Right lobe of liver (tissue), 4 donors: Measurements from ENCODE around the gene HHLA2.

Experiments used
- POLR2A ChIP-seq: fragments of 450-650 bp; IDR thresholded peaks from one replicate; pipeline ENCODE4 v1.6.1; 2017; ENCODE audit warnings: antibody characterized with exemption, mild to moderate bottlenecking
- TF ChIP-seq, protein P1 (sequence below), 4 donors: fragments of 200-600 bp in 3 of 4; fragments of 450-650 bp in 1 of 4; IDR thresholded peaks; one replicate each; pipeline versions ENCODE4 v1.5.1 to v1.8.0; 2016 to 2022; ENCODE audit warnings: antibody characterized with exemption in 4 of 4, mild to moderate bottlenecking in 2 of 4
- donor health status: DM: no; HTN: no; CAD: no.
- donor health status: DM: no; HTN: no; CAD: no.
- donor health status: DM: no; HTN: yes; CAD: no.

DNA sequence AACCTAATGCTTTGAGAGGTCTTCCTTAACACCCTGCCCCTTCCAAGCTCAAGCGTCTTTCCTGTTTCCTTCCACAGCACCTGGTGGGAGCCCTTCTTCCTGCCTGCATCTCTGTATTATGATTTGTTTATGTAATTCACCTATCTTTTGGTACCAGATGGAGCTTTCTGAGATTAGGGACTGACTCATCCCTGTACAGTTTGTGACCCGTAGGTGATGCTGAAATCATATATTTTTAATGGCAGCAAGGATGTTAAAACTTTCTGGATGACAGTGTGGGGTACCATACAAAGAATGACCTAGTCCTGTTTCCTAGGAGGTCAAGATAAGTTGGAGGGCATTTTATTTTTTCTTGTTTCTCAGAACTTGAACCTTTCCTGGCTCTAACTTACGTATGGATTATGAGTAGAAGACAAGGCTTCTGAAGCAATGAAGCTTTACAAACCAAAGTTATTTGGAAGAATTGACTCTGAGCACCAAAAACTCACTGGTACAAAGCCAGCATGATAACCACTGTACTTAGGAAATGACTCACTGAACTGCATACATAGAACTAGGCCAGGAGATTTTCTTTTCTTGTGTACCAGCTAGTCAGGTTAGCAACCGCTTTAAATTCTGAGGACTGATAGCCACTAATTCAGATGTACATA, 46.6 kb downstream of the HHLA2 start:
- TF ChIP-seq, protein P1, sequence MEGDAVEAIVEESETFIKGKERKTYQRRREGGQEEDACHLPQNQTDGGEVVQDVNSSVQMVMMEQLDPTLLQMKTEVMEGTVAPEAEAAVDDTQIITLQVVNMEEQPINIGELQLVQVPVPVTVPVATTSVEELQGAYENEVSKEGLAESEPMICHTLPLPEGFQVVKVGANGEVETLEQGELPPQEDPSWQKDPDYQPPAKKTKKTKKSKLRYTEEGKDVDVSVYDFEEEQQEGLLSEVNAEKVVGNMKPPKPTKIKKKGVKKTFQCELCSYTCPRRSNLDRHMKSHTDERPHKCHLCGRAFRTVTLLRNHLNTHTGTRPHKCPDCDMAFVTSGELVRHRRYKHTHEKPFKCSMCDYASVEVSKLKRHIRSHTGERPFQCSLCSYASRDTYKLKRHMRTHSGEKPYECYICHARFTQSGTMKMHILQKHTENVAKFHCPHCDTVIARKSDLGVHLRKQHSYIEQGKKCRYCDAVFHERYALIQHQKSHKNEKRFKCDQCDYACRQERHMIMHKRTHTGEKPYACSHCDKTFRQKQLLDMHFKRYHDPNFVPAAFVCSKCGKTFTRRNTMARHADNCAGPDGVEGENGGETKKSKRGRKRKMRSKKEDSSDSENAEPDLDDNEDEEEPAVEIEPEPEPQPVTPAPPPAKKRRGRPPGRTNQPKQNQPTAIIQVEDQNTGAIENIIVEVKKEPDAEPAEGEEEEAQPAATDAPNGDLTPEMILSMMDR (IDR thresholded peaks at IDR 0.05): no peak
- no peak for TF ChIP-seq POLR2A
